ENCODE results near the gene RNF32. TPM values are rescaled to one million over a fixed set of nuclear protein-coding genes. Genes with fewer than 3 reads are reported as not detected.

RNF32 gene
- total and polyA plus RNA-seq, 12 donors = 0.21 to 1.00 (median 0.39) TPM; not detected in 3

- intact Hi-C loops (cut with DNase I) = no loop called here
- TF ChIP-seq, protein P1, sequence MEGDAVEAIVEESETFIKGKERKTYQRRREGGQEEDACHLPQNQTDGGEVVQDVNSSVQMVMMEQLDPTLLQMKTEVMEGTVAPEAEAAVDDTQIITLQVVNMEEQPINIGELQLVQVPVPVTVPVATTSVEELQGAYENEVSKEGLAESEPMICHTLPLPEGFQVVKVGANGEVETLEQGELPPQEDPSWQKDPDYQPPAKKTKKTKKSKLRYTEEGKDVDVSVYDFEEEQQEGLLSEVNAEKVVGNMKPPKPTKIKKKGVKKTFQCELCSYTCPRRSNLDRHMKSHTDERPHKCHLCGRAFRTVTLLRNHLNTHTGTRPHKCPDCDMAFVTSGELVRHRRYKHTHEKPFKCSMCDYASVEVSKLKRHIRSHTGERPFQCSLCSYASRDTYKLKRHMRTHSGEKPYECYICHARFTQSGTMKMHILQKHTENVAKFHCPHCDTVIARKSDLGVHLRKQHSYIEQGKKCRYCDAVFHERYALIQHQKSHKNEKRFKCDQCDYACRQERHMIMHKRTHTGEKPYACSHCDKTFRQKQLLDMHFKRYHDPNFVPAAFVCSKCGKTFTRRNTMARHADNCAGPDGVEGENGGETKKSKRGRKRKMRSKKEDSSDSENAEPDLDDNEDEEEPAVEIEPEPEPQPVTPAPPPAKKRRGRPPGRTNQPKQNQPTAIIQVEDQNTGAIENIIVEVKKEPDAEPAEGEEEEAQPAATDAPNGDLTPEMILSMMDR (IDR thresholded peaks at IDR 0.05) = no peak
- ATAC-seq (no peak), DNase-seq (no peak)
- Histone ChIP-seq H3K27ac (no peak overlapping the region), H3K27me3 (peaks cover 0 to 44% (median 31%) of the 10 kb centered on the region in 7 donors), H3K4me1 (peaks cover 0 to 5% (median 0%) of the 10 kb centered on the region in 9 donors), H3K36me3 (no peaks in the 10 kb centered on the region), H3K4me3 (no peak overlapping the region), H3K9me3 (peaks cover 0 to 21% (median 0%) of the 10 kb centered on the region in 11 donors)
- WGBS, 2 donors = 75 to 86% methylated on average over 3 of the region's 3 CpGs
These were observed 20.3 kb upstream of the RNF32 start for GRCh38 chr7:156620291-156620675.

- H3K4me3 ChIP-seq = no peak overlapping the region
- no peaks in the 10 kb centered on the region for H3K36me3 ChIP-seq
- intact Hi-C loops (cut with DNase I) = no loop called here
- ATAC-seq (no peak), DNase-seq (no peak)
- peaks cover 0 to 32% (median 19%) of the 10 kb centered on the region in 7 donors for H3K27me3 ChIP-seq
- TF ChIP-seq, protein P1 (IDR thresholded peaks at IDR 0.05) = no peak
- peaks cover 0 to 5% (median 0%) of the 10 kb centered on the region in 9 donors for H3K4me1 ChIP-seq
- H3K27ac ChIP-seq = no peak overlapping the region
- H3K9me3 ChIP-seq = peaks cover 0 to 21% (median 0%) of the 10 kb centered on the region in 11 donors
These were observed 18.9 kb upstream of the RNF32 start for GRCh38 chr7:156621652-156622051.

GRCh38 chr7:156625580-156625979, 15.0 kb upstream of the RNF32 start:
- intact Hi-C loops (cut with DNase I) = no loop called here
- Histone ChIP-seq H3K27ac (no peak overlapping the region), H3K36me3 (no peaks in the 10 kb centered on the region), H3K4me1 (no peaks in the 10 kb centered on the region), H3K9me3 (peaks cover 0 to 42% (median 11%) of the 10 kb centered on the region in 11 donors), H3K4me3 (no peak overlapping the region), H3K27me3 (peaks cover 0 to 3% (median 0%) of the 10 kb centered on the region in 7 donors)
- WGBS, 2 donors = 89 to 100% methylated on average over 1 to 2 of the region's 2 CpGs
- TF ChIP-seq, protein P1 (IDR thresholded peaks at IDR 0.05) = no peak
- ATAC-seq (no peak), DNase-seq (no peak)

GRCh38 chr7:156626220-156626895, 14.2 kb upstream of the RNF32 start:
- TF ChIP-seq, protein P1 (IDR thresholded peaks at IDR 0.05) = no peak
- Histone ChIP-seq H3K27me3 (peaks cover 0 to 3% (median 0%) of the 10 kb centered on the region in 7 donors), H3K36me3 (no peaks in the 10 kb centered on the region), H3K27ac (no peak overlapping the region), H3K9me3 (peaks cover 0 to 34% (median 11%) of the 10 kb centered on the region in 11 donors), H3K4me1 (no peaks in the 10 kb centered on the region), H3K4me3 (no peak overlapping the region)
- ATAC-seq = no peak
- 82 to 88% methylated on average over 7 of the region's 7 CpGs for WGBS, 2 donors
- no peak for DNase-seq
- intact Hi-C loops (cut with DNase I) = no loop called here

All from heart right ventricle (tissue), 16 donors.